T-helper 2 cell (primary cell): ENCODE data around the gene PFKM.
A peak's percentile ranks its signal among the peaks of the same experiment; 100 is the strongest.

Experiments used
- DNase-seq, 5 experiments: peaks; one replicate each; pipeline versions ENCODE4 v3.0.0 to v3.0.0-alpha.2; 2012 to 2022
- total RNA-seq, 2 donors: gene quantifications; one replicate each; lab custom pipeline; 2026; lab: John Stamatoyannopoulos, UW

Gene PFKM
- total RNA-seq: 16.2 to 23.9 reads per million in 2 donors

GRCh38 chr12:48119078-48119833, at the start of gene PFKM:
Gene PFKM, plus strand, starts transcription at chr12:48119364. Its CDS starts 3,411 bp downstream, at chr12:48122775.
- peak in 4 of 5 experiments; percentile 36 to 92 (median 50) for DNase-seq

DNA sequence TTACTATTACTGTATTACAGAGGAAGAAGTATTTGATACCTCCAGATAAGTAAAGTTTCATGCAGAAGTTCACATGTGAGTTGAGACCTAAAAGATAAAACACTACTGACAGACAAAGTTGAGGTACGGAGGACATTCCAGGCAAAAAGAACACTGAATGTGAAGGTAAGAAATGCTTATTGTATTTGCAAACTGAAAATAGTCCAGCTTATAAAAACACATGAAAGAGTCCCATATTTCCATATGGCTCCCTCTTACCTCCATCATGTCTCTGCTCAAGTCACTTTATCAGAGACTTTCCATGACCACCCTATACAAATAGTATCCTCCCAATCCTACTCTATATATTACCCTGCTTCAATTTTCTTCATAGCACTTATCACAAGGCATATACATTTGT, 49.1 kb upstream of the PFKM start:
- no peak for DNase-seq

GRCh38 chr12:48070731-48071130, 48.4 kb upstream of the PFKM start:
- DNase-seq: no peak

- DNase-seq: no peak
Observed at GRCh38 chr12:48071808-48072207, 47.4 kb upstream of the PFKM start.

DNA sequence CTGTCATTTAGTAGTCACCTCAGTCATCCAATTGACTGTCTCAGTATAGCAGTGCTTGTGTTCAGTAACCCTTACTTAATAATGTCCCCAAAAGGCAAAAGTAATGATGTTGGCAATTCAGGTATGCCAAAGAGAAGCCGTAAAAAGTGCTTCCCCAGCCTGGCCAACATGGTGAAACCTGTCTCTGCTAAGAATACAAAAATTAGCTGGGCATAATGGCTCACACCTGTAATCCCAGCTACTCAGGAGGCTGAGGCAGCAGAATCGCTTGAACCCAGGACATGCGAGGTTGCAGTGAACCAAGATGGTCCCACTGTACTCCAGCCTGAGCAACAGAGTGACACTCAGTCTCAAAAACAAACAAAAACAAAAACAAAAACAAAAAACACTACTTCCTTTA, 46.9 kb upstream of the PFKM start:
- no peak for DNase-seq

DNA sequence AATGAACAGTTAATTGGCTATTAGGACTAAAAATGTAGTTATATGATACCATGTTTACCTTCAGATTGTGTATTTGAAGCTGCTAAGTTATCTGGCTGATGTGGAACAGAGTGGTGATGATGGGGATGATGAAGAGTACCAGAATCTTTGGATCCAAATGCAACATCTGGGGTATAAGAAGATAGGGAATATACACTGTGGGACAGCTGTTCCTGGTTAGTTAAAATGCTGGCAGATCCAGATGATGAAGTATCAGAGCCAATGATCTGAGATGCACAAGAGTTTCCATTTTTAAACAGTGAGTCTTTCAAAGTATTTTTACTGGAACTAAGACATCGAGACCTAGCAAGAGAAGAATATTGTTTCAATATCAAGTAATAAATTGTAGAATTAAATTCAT, 44.9 kb upstream of the PFKM start:
- DNase-seq: no peak

DNA sequence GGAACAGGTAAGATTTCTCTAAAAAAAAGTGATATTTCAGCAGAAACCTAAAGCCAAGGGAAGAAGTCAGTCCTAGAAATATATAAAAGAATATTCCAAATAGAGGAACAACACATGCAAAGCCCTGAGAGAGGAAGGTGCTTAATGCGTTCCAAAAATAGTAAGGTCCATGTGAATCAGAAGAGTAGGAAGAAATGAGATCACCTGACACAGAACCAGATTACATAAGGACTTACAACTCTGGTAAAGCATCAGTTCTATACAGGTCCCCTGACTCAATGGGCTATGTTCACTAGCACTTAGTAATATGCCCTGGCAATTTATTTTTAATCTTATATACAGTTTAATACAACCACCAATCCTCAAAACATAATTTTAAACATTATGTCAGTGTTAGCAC, 43.3 kb upstream of the PFKM start:
- no peak for DNase-seq

GRCh38 chr12:48077111-48077510, 42.1 kb upstream of the PFKM start:
- no peak for DNase-seq

- no peak for DNase-seq
Observed at GRCh38 chr12:48078901-48079300, 40.3 kb upstream of the PFKM start.

- no peak for DNase-seq
Observed at GRCh38 chr12:48080285-48080684, 38.9 kb upstream of the PFKM start.

DNA sequence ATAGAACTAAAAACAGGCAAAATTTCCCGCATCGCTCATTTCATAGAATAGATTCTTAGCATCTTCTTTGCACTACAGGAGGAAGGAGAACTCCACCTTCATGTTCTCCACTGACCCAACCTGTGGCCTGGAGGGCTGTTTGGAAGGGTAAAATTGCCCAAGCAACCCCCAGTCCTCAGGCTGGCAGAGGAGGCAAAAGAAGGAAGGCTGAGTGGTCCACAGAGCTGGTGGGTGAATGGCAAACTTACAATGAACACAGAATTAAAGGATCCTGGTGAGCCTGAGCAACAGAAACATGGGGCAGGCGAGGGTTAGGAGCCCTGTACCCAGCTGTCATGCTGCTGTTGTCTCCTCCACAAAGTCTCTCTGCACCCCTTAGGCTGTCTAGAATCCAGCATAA, 38.3 kb upstream of the PFKM start:
- no peak for DNase-seq

- no peak for DNase-seq
Observed at GRCh38 chr12:48084066-48084465, 35.1 kb upstream of the PFKM start.

DNA sequence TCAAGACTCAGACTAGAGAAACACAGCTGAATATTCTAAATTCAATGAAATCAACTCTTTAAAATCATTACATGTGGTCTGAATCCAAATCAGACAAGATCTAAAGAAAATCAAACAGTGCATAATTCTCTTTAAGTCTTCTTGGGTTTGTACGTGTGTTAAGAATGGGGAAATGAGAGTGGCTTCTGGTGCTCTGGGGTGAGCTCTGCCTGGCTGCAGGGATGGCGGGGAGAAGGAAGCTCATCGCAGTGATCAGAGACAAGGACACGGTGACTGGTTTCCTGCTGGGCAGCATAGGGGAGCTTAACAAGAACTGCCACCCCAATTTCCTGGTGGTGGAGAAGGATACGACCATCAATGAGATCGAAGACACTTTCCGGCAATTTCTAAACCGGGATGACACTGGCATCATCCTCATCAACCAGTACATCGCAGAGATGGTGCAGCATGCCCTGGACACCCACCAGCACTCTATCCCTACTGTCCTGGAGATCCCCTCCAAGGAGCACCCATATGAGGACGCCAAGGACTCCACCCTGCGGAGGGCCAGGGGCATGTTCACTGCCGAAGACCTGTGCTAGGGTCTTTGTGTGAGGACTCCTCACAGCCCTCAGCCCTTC, 34.2 kb upstream of the PFKM start:
- no peak for DNase-seq

DNA sequence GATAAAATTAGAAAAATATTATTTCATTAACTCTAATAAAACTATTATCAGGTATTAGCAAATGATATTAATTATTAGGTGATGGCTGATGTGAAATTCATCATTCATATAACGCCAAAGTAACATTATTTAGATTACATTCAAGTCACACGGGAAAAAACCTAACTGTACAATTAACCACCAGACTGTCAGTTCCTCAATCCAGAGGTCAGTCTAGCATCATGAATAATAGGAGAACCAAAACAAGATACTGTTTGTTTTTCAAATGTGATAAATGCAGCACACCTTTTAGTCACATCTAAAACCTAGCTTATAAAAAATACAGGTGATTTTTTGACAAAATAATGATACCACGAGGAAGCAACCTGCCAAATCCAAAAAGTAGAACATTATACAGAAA, 32.8 kb upstream of the PFKM start:
- DNase-seq: no peak

DNA sequence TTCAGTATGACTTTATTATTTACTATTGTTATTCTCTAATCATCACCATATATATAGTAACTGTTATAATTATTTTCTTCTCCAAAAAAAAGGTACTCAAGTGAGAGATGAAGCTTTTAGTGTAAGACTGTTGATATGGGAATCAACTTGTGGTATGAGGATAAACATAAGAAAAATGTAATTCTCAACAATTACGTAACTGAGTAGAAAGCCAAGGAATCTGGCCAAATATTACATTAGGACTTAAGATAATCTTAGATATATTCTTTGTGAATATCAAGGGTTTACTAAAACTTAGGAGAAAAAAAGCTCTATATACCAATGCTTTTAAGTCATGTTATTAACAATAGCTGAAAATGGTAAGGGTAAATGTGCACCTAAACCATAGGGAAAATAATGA, 26.6 kb upstream of the PFKM start:
- no peak for DNase-seq

DNA sequence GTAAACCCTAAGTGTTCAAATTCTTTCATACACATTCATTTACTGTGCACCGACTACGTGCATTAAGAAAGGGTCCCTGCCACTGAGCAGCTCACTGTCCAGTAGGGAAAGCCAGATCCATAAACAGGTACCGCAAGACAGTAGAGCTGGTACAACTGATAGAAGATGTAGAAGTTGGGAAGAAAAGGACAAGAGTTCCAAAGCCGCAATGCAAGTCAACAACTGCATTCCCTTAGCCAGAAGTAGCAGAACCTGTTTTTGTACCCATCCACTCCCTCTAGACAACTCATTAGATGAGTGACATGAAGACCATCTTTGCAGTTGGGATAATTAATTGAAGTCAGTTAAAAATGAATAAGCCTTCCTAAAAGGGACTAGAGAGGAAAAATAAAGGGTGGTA, 14.6 kb upstream of the PFKM start:
- no peak for DNase-seq

DNA sequence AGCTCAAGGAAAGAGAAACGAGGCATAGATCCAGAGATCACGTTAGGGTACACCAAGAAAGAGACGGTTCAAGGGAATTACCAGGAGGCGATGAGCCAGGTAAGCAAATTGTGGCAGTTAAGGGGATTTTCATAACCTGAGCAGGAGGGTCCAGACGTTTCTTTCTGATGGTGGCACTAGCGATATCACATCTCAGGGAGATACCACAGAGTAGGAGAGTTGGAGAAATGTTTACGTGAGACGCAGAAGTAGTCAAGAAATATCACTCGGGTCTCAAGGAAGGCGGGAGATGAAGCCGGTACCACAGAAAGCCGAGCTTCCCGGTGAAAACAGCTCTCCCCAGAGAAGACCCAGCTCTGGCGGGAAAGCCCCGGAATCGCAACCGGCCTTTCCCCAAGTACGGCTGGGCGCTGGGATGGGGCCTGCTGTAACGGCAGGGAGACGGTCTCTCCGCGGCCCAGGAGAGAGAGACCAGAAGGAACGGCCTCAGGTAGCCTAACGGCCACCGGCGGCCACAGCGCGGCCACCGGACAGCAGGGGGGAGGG, 13.8 kb upstream of the PFKM start:
- DNase-seq: peak; percentile 9 to 56 (median 45)

DNA sequence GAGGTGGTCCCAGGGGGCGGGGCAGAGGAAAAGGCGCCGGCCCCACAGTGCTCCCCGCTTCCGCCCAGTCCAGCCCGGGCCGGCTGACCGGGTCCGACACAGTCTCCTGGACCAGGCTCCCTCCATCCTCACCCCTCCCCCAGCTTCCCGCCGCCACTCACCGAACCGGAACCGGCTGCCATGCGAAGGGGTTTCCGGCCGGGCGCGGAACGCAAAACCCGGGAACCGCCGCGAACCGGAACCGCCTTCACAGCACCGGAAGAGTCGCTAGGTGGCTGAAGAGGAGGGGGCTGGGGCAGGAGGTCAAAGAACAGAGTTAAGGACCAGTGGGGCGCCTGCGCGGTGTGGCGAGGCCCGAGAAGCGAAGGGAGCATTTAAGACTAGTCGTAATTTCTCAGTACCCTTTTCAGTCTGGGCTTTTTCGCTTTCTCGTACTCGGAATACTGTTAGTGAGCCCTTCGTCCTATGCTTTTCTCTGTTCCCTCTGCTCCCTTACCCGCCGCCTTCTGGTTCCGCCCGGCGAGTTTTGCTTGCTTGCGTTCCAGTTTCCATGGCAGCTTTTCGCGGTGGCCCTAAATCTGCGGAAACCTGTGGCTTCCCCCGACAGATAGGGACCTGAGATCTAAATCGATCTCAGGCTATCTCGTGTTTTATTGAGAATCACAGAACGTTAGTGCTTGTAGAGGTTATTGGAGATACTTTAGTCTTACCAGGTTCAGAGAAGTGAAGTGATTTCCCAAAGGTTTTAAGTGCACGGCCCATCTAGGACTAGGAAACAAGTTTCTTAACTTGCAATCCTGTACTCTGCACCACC, 13.1 kb upstream of the PFKM start, which contains the start of gene SENP1:
Gene SENP1 (minus strand): TSS at position 213 of the 814 bp plus-strand sequence. CDS start 4,607 bp downstream, outside the sequence.
- DNase-seq: peak; percentile 73 to 96 (median 86)

- DNase-seq: no peak
Observed at GRCh38 chr12:48106681-48107613, 12.2 kb upstream of the PFKM start.

- peak in 1 of 5 experiments; percentile 33 for DNase-seq
Observed at GRCh38 chr12:48109424-48109823, 9.7 kb upstream of the PFKM start.

DNA sequence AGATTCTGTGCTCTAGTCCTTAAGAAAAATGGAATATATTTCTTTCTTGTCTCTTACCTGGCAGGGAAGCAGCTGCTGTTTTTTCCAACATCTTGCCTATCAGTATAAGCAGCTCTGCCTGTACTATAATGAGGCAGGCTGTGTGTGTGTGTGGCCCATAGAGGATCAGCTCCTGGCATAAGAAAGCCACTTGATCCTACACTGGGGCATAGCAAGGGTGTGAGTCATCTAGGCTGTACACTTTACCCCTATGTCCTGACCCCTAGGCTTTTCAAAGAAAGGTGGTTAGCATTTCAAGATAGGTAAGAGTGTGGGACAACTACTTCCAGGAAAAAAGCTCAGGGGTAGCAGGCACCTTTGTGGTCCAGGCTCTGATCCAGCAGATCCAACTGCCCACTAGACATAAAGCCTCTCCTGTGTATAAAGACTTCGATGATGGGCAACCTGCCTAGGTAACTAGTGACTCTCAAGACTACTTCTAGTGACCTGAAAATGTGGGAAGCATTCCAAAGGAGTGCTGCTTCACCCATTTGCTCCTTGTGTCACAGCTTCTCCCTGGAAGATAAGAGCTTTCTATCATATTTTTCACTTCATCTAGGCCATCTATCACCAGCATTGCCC, 8.4 kb upstream of the PFKM start:
- no peak for DNase-seq
